HepG2 (cell line): ENCODE data around the gene ABCA4. TPM values are rescaled to one million over a fixed set of nuclear protein-coding genes. Genes with fewer than 3 reads are reported as not detected.

Experiments
- ATAC-seq: fragments of 200-7000 bp; cut with Tn5 transposase; 3 replicates; pipeline ENCODE4 v1.9.1; 2020; ENCODE audit warnings: mild to moderate bottlenecking, moderate library complexity
- BruUV-seq: library from RNA; stranded (reverse); fragments of 400-500 nt; replicated peaks from 2 replicates; lab custom pipeline; 2021; lab: Mats Ljungman, UMichigan
- CTCF ChIA-PET: fragments of 300-600 bp; formaldehyde crosslinking; extraction: SDS; loops from one replicate; lab custom pipeline; 2021; ENCODE audit warnings: low total read pairs, inconsistent platforms, low intra/inter-chr PET ratio; lab: Yijun Ruan, JAX
- POLR2A ChIA-PET: fragments of 350-600 bp; sonication (Branson Sonifier 250); formaldehyde crosslinking; loops from one replicate; lab custom pipeline; 2020; ENCODE audit warnings: antibody characterized with exemption, inconsistent platforms; lab: Yijun Ruan, JAX
- DNase-seq: peaks from one replicate; pipeline ENCODE4 v3.0.0-alpha.2; 2015; ENCODE audit warnings: low spot score
- FAIRE-seq: peaks from 3 replicates; lab custom pipeline; 2011; peaks lifted over from hg19 to GRCh38; lab: Jason Lieb, UNC
- H2AFZ ChIP-seq: one replicate; pipeline ENCODE4 v1.6.1; 2011; ENCODE audit warnings: low read length, inconsistent platforms
- H3K27ac ChIP-seq: fragments of 300-600 bp; 3 replicates; pipeline ENCODE4 v1.8.0; 2011; ENCODE audit warnings: mixed run types, mild to moderate bottlenecking, mixed read lengths, low read length, inconsistent platforms; ENCODE audit not compliant: insufficient read depth; ENCODE audit errors: extremely low read length
- H3K27me3 ChIP-seq, 2 experiments: fragments of 200-600 bp in 1 of 2; 2 replicates in 1 of 2; 3 replicates in 1 of 2; pipeline versions ENCODE4 v1.6.0 to v1.8.0; 2011; ENCODE audit warnings: low read length in 2 of 2, mild to moderate bottlenecking in 2 of 2, moderate library complexity in 2 of 2, inconsistent platforms in 1 of 2; ENCODE audit not compliant: insufficient read depth in 2 of 2, control insufficient read depth in 1 of 2
- H3K36me3 ChIP-seq, 2 experiments: fragments of 200-600 bp in 1 of 2; replicated peaks in 1 of 2; 2 replicates in 1 of 2; 3 replicates in 1 of 2; pipeline versions ENCODE4 v1.5.1 to v1.8.0; 2011; ENCODE audit warnings: low read length in 2 of 2, inconsistent platforms in 1 of 2; ENCODE audit not compliant: insufficient read depth in 2 of 2, control insufficient read depth in 1 of 2
- H3K4me1 ChIP-seq: 2 replicates; pipeline ENCODE4 v1.5.1; 2012; ENCODE audit warnings: low read length, inconsistent platforms; ENCODE audit not compliant: insufficient read depth
- H3K4me2 ChIP-seq: 2 replicates; pipeline ENCODE4 v1.6.0; 2011; ENCODE audit warnings: low read depth, low read length, inconsistent platforms
- H3K4me3 ChIP-seq, 3 experiments: fragments of 200-600 bp in 1 of 3; sonication (generic), shearing (Covaris generic) in 1 of 3; replicated peaks in 1 of 3; 2 replicates each; pipeline ENCODE4 v1.5.1; 2011 to 2016; ENCODE audit warnings: low read length in 3 of 3, inconsistent platforms in 2 of 3, low read depth in 2 of 3, mild to moderate bottlenecking in 2 of 3, control low read depth in 1 of 3, mixed read lengths in 1 of 3; ENCODE audit not compliant: insufficient read depth in 1 of 3
- H3K79me2 ChIP-seq: one replicate; pipeline ENCODE4 v1.6.1; 2011; ENCODE audit warnings: low read length, inconsistent platforms; ENCODE audit not compliant: insufficient read depth
- H3K9ac ChIP-seq: 2 replicates; pipeline ENCODE4 v1.6.0; 2011; ENCODE audit warnings: mild to moderate bottlenecking, low read depth, low read length, inconsistent platforms; ENCODE audit not compliant: insufficient read depth
- H3K9me3 ChIP-seq: 2 replicates; pipeline ENCODE4 v1.5.1; 2012; ENCODE audit warnings: mild to moderate bottlenecking, low read length
- H4K20me1 ChIP-seq: 2 replicates; pipeline ENCODE4 v1.6.0; 2011; ENCODE audit warnings: inconsistent platforms, mild to moderate bottlenecking, low read length, moderate library complexity; ENCODE audit not compliant: insufficient read depth
- ATF7 ChIP-seq, 2 experiments: fragments of 450-650 bp in 1 of 2; sonication (generic) in 1 of 2; formaldehyde crosslinking in 1 of 2; IDR thresholded peaks; 2 replicates each; pipeline versions ENCODE4 v1.4.0 to v1.6.1; 2016 to 2020; ENCODE audit warnings: antibody characterized with exemption in 1 of 2, mild to moderate bottlenecking in 1 of 2, missing genetic modification reagents in 1 of 2
- BATF2 ChIP-seq: sonication (generic); formaldehyde crosslinking; IDR thresholded peaks from 2 replicates; pipeline ENCODE4 v1.8.0; 2022; ENCODE audit warnings: mild to moderate bottlenecking, missing genetic modification reagents, moderate library complexity
- CBFB ChIP-seq: sonication (generic); formaldehyde crosslinking; IDR thresholded peaks from 2 replicates; pipeline ENCODE4 v1.4.0; 2020; ENCODE audit warnings: missing genetic modification reagents
- CENPT ChIP-seq: sonication (generic); formaldehyde crosslinking; IDR thresholded peaks from 2 replicates; pipeline ENCODE4 v1.8.0; 2022; ENCODE audit warnings: low read depth, mild to moderate bottlenecking, moderate library complexity, missing genetic modification reagents
- CREB1 ChIP-seq, 2 experiments: fragments of 450-650 bp in 1 of 2; IDR thresholded peaks; 2 replicates each; pipeline ENCODE4 v1.6.1; 2016 to 2017; ENCODE audit warnings: control low read depth in 1 of 2, mild to moderate bottlenecking in 1 of 2, missing compliant biosample characterization in 1 of 2, missing genetic modification characterization in 1 of 2
- EZH2 ChIP-seq: conservative IDR thresholded peaks from 2 replicates; pipeline ENCODE4 v1.6.1; 2012; ENCODE audit warnings: mild to moderate bottlenecking, low read depth, low read length, moderate library complexity
- MTF2 ChIP-seq: sonication (generic); formaldehyde crosslinking; IDR thresholded peaks from 2 replicates; pipeline ENCODE4 v1.5.0; 2020; ENCODE audit warnings: missing genetic modification reagents, borderline replicate concordance
- MXI1 ChIP-seq: IDR thresholded peaks from 3 replicates; pipeline ENCODE4 v1.6.1; 2012; ENCODE audit warnings: low read depth, low read length, inconsistent platforms, borderline replicate concordance
- RXRB ChIP-seq: IDR thresholded peaks from 2 replicates; pipeline ENCODE4 v1.6.1; 2016; ENCODE audit warnings: borderline replicate concordance, missing genetic modification reagents, missing compliant biosample characterization
- SMAD3 ChIP-seq: sonication (generic); formaldehyde crosslinking; IDR thresholded peaks from 2 replicates; pipeline ENCODE4 v1.4.0; 2020; ENCODE audit warnings: missing genetic modification reagents
- SNRNP70 ChIP-seq: fragments of 200-400 bp; formaldehyde crosslinking; IDR thresholded peaks from 2 replicates; pipeline ENCODE4 v1.6.1; 2017; ENCODE audit warnings: mild to moderate bottlenecking, low read depth, low read length, moderate library complexity
- ZBTB21 ChIP-seq: sonication (generic); formaldehyde crosslinking; IDR thresholded peaks from 2 replicates; pipeline ENCODE4 v1.4.0; 2020; ENCODE audit warnings: missing genetic modification reagents
- ZNF83 ChIP-seq: sonication (generic); formaldehyde crosslinking; IDR thresholded peaks from 2 replicates; pipeline ENCODE4 v1.4.0; 2020; ENCODE audit warnings: missing genetic modification reagents, mild to moderate bottlenecking, borderline replicate concordance
- WGBS: methylation state at CpG from one replicate; pipeline ENCODE4 v1.1.6; 2017; ENCODE audit warnings: low lambda C conversion rate; 5-methylcytosine and 5-hydroxymethylcytosine counted together
- in situ Hi-C: cut with HindIII; loops from 2 replicates; pipeline ENCODE4 v1.10.0; 2017; ENCODE audit warnings: low pct_unique_long_range_greater_than_20kb; ENCODE audit not compliant: extremely low pct_ligation_motif_present
- intact Hi-C: fragments of 100-400 bp; cut with micrococcal nuclease; formaldehyde crosslinking; loops from one replicate; pipeline ENCODE4 v1.10.0; 2022; ENCODE audit not compliant: unreplicated experiment
- polyA plus RNA-seq, 8 experiments: library from polyadenylated mRNA; depleted of rRNA in 3 of 8; stranded (reverse) in 7 of 8; unstranded in 1 of 8; fragments of >200 nt; fragmentation: Illumina TruSeq in 4 of 8; extraction: Trizol in 4 of 8; gene quantifications; 2 replicates each; pipeline versions ENCODE4 v1.2.1 to v1.2.3, GENCODE V29; 2011 to 2016; ENCODE audit warnings: low read depth in 4 of 8, missing spikeins in 1 of 8, mixed read lengths in 1 of 8; ENCODE audit not compliant: insufficient read depth in 1 of 8
- total RNA-seq, 5 experiments: library from RNA; depleted of rRNA; stranded (reverse); fragments of >200 nt; fragmentation: Illumina TruSeq; extraction: Trizol; gene quantifications; 2 replicates each; pipeline ENCODE4 v1.2.3, GENCODE V29; 2016; ENCODE audit warnings: low read depth in 1 of 5
- TF ChIP-seq, protein P1 (sequence below): sonication (generic); formaldehyde crosslinking; IDR thresholded peaks from 2 replicates; pipeline ENCODE4 v1.4.0; 2020; ENCODE audit warnings: missing genetic modification reagents, mild to moderate bottlenecking, borderline replicate concordance

Gene ABCA4
- total and polyA plus RNA-seq, 2 of the 13 experiments (the other 11 are each of a cell fraction or from before 2014, with no cell fraction given), result 0.24 to 0.67 TPM

- no peak for TF ChIP-seq SNRNP70
- TF ChIP-seq CBFB, result no peak
- TF ChIP-seq EZH2, result no peak
Measured at GRCh38 chr1:93967306-93967705, 153.6 kb downstream of the ABCA4 start (continued).

- Histone ChIP-seq H3K27ac (no peak overlapping the region), H3K4me3 (no peak overlapping the region), H3K4me1 (peaks cover 49% of the 10 kb centered on the region), H3K27me3 (no peaks in the 10 kb centered on the region), H2AFZ (no peak overlapping the region), H3K36me3 (no peaks in the 10 kb centered on the region), H4K20me1 (no peaks in the 10 kb centered on the region), H3K4me2 (no peak overlapping the region), H3K79me2 (no peaks in the 10 kb centered on the region), H3K9me3 (no peaks in the 10 kb centered on the region), H3K9ac (no peak overlapping the region)
- no peak for FAIRE-seq
- ChIA-PET CTCF (no interaction called here), POLR2A (interaction anchor here (4.6 kb wide), 1 partner anchor 14 kb away, joined by 65 read pairs; no protein-coding TSS in a partner anchor)
- in situ Hi-C loops (no loop called here), intact Hi-C loops (no loop called here)
- no TSS peak for BruUV-seq
- no peak for DNase-seq
- ATAC-seq, result no peak
- TF ChIP-seq ATF7 (IDR thresholded peaks at IDR 0.05) (peak; percentile 50), ATF7 (CRISPR knock-in tag; IDR thresholded peaks at IDR 0.05) (no peak), SMAD3 (CRISPR knock-in tag) (no peak), ZBTB21 (CRISPR knock-in tag) (peak; percentile 83), CREB1 (IDR thresholded peaks at IDR 0.05) (peak; percentile 17; the same call in 1 of the 2 replicates), CREB1 (CRISPR knock-in tag; IDR thresholded peaks at IDR 0.05) (no peak)
- WGBS, result 5% methylated on average over 2 of the region's 2 CpGs
Measured at GRCh38 chr1:93965888-93966287, 155.1 kb downstream of the ABCA4 start.

DNA sequence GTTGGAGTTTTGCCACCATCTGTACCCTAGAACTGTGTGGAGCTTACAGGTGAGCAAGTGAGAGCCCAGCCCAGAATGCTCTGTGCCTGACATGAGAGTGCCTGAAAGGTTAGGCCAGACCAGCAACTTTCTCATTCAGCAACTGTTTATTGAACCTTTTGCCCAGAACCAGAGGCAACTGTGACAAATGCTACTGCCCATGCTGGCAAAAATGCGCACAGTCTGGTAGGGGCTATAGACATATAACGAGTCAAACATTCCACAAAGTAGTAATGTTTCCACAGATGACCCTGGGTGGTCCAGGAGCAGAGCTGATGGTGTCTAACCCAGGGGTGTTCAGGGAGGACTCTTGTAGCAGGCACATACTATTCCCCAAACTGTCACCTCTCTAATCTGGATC is 155.7 kb downstream of the ABCA4 start:
- H3K4me2 ChIP-seq, result peak overlapping the region; percentile 77
- intact Hi-C loops, result no loop called here
- no peak overlapping the region for H3K27ac ChIP-seq
- 81% methylated on average over 2 of the region's 2 CpGs for WGBS
- FAIRE-seq, result no peak
- in situ Hi-C loops, result no loop called here
- no peak overlapping the region for H2AFZ ChIP-seq
- H4K20me1 ChIP-seq, result no peaks in the 10 kb centered on the region
- peaks cover 55% of the 10 kb centered on the region for H3K4me1 ChIP-seq
- CTCF ChIA-PET, result no interaction called here
- POLR2A ChIA-PET, result interaction anchor here (0.8 to 4.6 kb wide), 10 partner anchors 11 to 119 kb away, joined by 3 to 65 read pairs (median 6); partner anchors contain the start of genes DNTTIP2 and GCLM
- H3K27me3 ChIP-seq, result no peaks in the 10 kb centered on the region
- no peaks in the 10 kb centered on the region for H3K79me2 ChIP-seq
- H3K4me3 ChIP-seq, result no peak overlapping the region
- no peaks in the 10 kb centered on the region for H3K9me3 ChIP-seq
- peak; percentile 48 for ATAC-seq
- no peak for DNase-seq
- H3K9ac ChIP-seq, result no peak overlapping the region
- BruUV-seq, result TSS peak; percentile 58
- no peaks in the 10 kb centered on the region for H3K36me3 ChIP-seq
- TF ChIP-seq MXI1 (no peak), RXRB (no peak), MTF2 (CRISPR knock-in tag) (no peak), CENPT (CRISPR knock-in tag) (no peak), BATF2 (CRISPR knock-in tag) (no peak), ZNF83 (no peak)
- TF ChIP-seq, protein P1, sequence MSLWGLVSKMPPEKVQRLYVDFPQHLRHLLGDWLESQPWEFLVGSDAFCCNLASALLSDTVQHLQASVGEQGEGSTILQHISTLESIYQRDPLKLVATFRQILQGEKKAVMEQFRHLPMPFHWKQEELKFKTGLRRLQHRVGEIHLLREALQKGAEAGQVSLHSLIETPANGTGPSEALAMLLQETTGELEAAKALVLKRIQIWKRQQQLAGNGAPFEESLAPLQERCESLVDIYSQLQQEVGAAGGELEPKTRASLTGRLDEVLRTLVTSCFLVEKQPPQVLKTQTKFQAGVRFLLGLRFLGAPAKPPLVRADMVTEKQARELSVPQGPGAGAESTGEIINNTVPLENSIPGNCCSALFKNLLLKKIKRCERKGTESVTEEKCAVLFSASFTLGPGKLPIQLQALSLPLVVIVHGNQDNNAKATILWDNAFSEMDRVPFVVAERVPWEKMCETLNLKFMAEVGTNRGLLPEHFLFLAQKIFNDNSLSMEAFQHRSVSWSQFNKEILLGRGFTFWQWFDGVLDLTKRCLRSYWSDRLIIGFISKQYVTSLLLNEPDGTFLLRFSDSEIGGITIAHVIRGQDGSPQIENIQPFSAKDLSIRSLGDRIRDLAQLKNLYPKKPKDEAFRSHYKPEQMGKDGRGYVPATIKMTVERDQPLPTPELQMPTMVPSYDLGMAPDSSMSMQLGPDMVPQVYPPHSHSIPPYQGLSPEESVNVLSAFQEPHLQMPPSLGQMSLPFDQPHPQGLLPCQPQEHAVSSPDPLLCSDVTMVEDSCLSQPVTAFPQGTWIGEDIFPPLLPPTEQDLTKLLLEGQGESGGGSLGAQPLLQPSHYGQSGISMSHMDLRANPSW, result no peak
